PC-3 (cell line): ENCODE data around the gene RTP4. TPM values are rescaled to one million over a fixed set of nuclear protein-coding genes. Genes with fewer than 3 reads are reported as not detected.
A peak's percentile ranks its signal among the peaks of the same experiment; 100 is the strongest.
"Not testable (repeated sequence)": the region's sequence is repeated elsewhere in the genome, so short reads cannot be mapped to it uniquely, and the experiment has no call there.

Source experiments
- ATAC-seq: fragments of 200-7000 bp; cut with Tn5 transposase; 2 replicates; pipeline ENCODE4 v1.9.1; 2020; ENCODE audit warnings: mild to moderate bottlenecking, moderate library complexity
- BruUV-seq: library from RNA; stranded (reverse); fragments of 400-500 nt; replicated peaks from 2 replicates; lab custom pipeline; 2021; lab: Mats Ljungman, UMichigan
- CTCF ChIA-PET: fragments of 300-600 bp; sonication (Branson Sonifier 250); formaldehyde crosslinking; loops from one replicate; lab custom pipeline; 2022; ENCODE audit warnings: antibody characterized with exemption; lab: Charles Lee
- POLR2A ChIA-PET: fragments of 300-600 bp; sonication (Branson Sonifier 250); formaldehyde crosslinking; loops from one replicate; lab custom pipeline; 2022; ENCODE audit warnings: antibody characterized with exemption; ENCODE audit not compliant: unreplicated experiment; lab: Charles Lee
- DNase-seq: peaks from one replicate; pipeline ENCODE4 v3.0.0-alpha.2; 2015
- H2AFZ ChIP-seq: fragments of 300-600 bp; sonication (generic); 2 replicates; pipeline ENCODE4 v1.6.0; 2016; ENCODE audit warnings: antibody characterized with exemption, low read length
- H3F3A ChIP-seq: fragments of 300-600 bp; sonication (generic); one replicate; pipeline ENCODE4 v1.6.0; 2017; ENCODE audit warnings: antibody characterized with exemption, low read length, control low read depth, mild to moderate bottlenecking; ENCODE audit not compliant: unreplicated experiment
- H3K27ac ChIP-seq: fragments of 300-600 bp; sonication (generic); 2 replicates; pipeline ENCODE4 v1.5.1; 2016; ENCODE audit warnings: mild to moderate bottlenecking, low read length
- H3K27me3 ChIP-seq: fragments of 300-600 bp; sonication (generic); 2 replicates; pipeline ENCODE4 v1.6.1; 2016; ENCODE audit warnings: low read length, mixed read lengths
- H3K36me3 ChIP-seq: fragments of 300-600 bp; sonication (generic); 2 replicates; pipeline ENCODE4 v1.6.1; 2016; ENCODE audit warnings: low read depth, mixed run types, low read length, mixed read lengths
- H3K4me1 ChIP-seq: fragments of 300-600 bp; sonication (generic); 2 replicates; pipeline ENCODE4 v1.5.1; 2016; ENCODE audit warnings: low read length; ENCODE audit not compliant: insufficient read depth
- H3K4me2 ChIP-seq: fragments of 300-600 bp; sonication (generic); 2 replicates; pipeline ENCODE4 v1.6.0; 2016; ENCODE audit warnings: low read length
- H3K4me3 ChIP-seq: fragments of 300-600 bp; sonication (generic); 2 replicates; pipeline ENCODE4 v1.5.1; 2016; ENCODE audit warnings: mild to moderate bottlenecking, low read length, mixed read lengths
- H3K79me2 ChIP-seq: fragments of 300-600 bp; sonication (generic); 2 replicates; pipeline ENCODE4 v1.6.1; 2017; ENCODE audit warnings: low read length, mixed read lengths
- H3K9ac ChIP-seq: fragments of 300-600 bp; sonication (generic); 2 replicates; pipeline ENCODE4 v1.6.0; 2016; ENCODE audit warnings: mild to moderate bottlenecking, low read length
- H3K9me2 ChIP-seq: fragments of 300-600 bp; sonication (generic); replicated peaks from 2 replicates; pipeline ENCODE4 v1.6.1; 2016; ENCODE audit warnings: mixed run types, low read length, mixed read lengths
- H3K9me3 ChIP-seq: fragments of 300-600 bp; sonication (generic); 2 replicates; pipeline ENCODE4 v1.6.1; 2016; ENCODE audit warnings: low read length, mixed read lengths
- H4K20me1 ChIP-seq: fragments of 300-600 bp; sonication (generic); 2 replicates; pipeline ENCODE4 v1.6.1; 2016; ENCODE audit warnings: low read length, mixed read lengths
- EZH2 ChIP-seq: fragments of 300-600 bp; sonication (generic); IDR thresholded peaks from one replicate; pipeline ENCODE4 v1.6.1; 2017; ENCODE audit warnings: antibody characterized with exemption, mild to moderate bottlenecking, low read length; ENCODE audit not compliant: unreplicated experiment
- EZH2phosphoT487 ChIP-seq: fragments of 300-600 bp; sonication (generic); IDR thresholded peaks from 2 replicates; pipeline ENCODE4 v1.6.1; 2018; ENCODE audit warnings: mild to moderate bottlenecking, antibody characterized with exemption, low read length, borderline replicate concordance
- intact Hi-C: fragments of 100-400 bp; cut with micrococcal nuclease; formaldehyde crosslinking; loops from 2 replicates; pipeline ENCODE4 v1.9.0; 2023
- total RNA-seq: library from RNA; depleted of rRNA; stranded (reverse); fragments of >200 nt; gene quantifications from 2 replicates; pipeline ENCODE4 v1.2.3, GENCODE V29; 2014; rRNA removed
- TF ChIP-seq, protein P1 (sequence below): fragments of 300-600 bp; sonication (generic); conservative IDR thresholded peaks from 2 replicates; pipeline ENCODE4 v1.5.1; 2017; ENCODE audit warnings: antibody characterized with exemption, low read depth, mild to moderate bottlenecking, low read length

RTP4 gene
- total RNA-seq, 1 experiment from 2014 or later = 0.11 TPM

- intact Hi-C loops = loop anchor here (1.0 kb wide), 1 partner anchor 51 kb away; no protein-coding TSS in a partner anchor
- TF ChIP-seq EZH2phosphoT487 = no peak
- ChIA-PET POLR2A (no interaction called here), CTCF (no interaction called here)
- H3K9ac ChIP-seq = no peak overlapping the region
- H3K9me2 ChIP-seq = no peaks in the 10 kb centered on the region
- peak; percentile 96 for ATAC-seq
- peaks cover 7% of the 10 kb centered on the region for H3K27me3 ChIP-seq
- DNase-seq = peak; percentile 89
- no peaks in the 10 kb centered on the region for H4K20me1 ChIP-seq
- no peaks in the 10 kb centered on the region for H3F3A ChIP-seq
- peak overlapping the region; percentile 57 for H3K4me2 ChIP-seq
- H3K4me3 ChIP-seq = peak overlapping the region; percentile 32; the same call in 1 of the 2 replicates
- H2AFZ ChIP-seq = 0 out of 2 replicates have a peak overlapping the region, but pooled peaks have one; percentile 11
- H3K9me3 ChIP-seq = no peaks in the 10 kb centered on the region
- BruUV-seq = no TSS peak
- no peaks in the 10 kb centered on the region for H3K36me3 ChIP-seq
- H3K27ac ChIP-seq = peak overlapping the region; percentile 72
- no peaks in the 10 kb centered on the region for H3K79me2 ChIP-seq
- H3K4me1 ChIP-seq = peaks cover 20% of the 10 kb centered on the region
Observed at GRCh38 chr3:187403768-187404288, 35.6 kb downstream of the RTP4 start.

DNA sequence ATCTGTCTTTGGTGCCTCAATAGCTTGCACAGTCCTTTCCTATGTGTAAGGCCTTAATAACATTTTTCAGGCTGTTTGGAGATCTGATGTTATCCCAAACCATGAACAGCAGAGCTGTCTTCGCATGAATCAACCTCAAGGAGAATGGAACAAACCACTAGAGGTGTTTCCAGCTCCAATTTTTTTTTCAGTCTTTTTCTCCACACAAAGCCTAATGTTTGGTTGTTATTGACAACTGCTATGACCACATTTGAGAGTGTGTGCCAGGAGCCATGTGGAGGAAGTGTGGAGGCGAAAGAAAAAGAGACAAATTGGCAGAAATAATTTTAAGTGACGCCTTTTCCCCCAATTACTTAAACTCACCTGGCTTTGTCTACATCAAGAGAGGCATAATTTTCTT is 38.7 kb downstream of the RTP4 start:
- ATAC-seq (no peak), DNase-seq (no peak)
- Histone ChIP-seq H3K36me3 (no peaks in the 10 kb centered on the region), H3K4me2 (no peak overlapping the region), H2AFZ (no peak overlapping the region), H3K27ac (no peak overlapping the region), H4K20me1 (no peaks in the 10 kb centered on the region), H3K4me3 (no peak overlapping the region), H3K9me3 (no peaks in the 10 kb centered on the region), H3K9me2 (no peaks in the 10 kb centered on the region), H3K79me2 (no peaks in the 10 kb centered on the region), H3K27me3 (peaks cover 8% of the 10 kb centered on the region), H3F3A (no peaks in the 10 kb centered on the region), H3K4me1 (peaks cover 20% of the 10 kb centered on the region), H3K9ac (no peak overlapping the region)
- POLR2A ChIA-PET = no interaction called here
- BruUV-seq = no TSS peak
- intact Hi-C loops = no loop called here
- CTCF ChIA-PET = no interaction called here
- TF ChIP-seq EZH2 (no peak), EZH2phosphoT487 (no peak)
- TF ChIP-seq, protein P1, sequence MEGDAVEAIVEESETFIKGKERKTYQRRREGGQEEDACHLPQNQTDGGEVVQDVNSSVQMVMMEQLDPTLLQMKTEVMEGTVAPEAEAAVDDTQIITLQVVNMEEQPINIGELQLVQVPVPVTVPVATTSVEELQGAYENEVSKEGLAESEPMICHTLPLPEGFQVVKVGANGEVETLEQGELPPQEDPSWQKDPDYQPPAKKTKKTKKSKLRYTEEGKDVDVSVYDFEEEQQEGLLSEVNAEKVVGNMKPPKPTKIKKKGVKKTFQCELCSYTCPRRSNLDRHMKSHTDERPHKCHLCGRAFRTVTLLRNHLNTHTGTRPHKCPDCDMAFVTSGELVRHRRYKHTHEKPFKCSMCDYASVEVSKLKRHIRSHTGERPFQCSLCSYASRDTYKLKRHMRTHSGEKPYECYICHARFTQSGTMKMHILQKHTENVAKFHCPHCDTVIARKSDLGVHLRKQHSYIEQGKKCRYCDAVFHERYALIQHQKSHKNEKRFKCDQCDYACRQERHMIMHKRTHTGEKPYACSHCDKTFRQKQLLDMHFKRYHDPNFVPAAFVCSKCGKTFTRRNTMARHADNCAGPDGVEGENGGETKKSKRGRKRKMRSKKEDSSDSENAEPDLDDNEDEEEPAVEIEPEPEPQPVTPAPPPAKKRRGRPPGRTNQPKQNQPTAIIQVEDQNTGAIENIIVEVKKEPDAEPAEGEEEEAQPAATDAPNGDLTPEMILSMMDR = no peak

DNA sequence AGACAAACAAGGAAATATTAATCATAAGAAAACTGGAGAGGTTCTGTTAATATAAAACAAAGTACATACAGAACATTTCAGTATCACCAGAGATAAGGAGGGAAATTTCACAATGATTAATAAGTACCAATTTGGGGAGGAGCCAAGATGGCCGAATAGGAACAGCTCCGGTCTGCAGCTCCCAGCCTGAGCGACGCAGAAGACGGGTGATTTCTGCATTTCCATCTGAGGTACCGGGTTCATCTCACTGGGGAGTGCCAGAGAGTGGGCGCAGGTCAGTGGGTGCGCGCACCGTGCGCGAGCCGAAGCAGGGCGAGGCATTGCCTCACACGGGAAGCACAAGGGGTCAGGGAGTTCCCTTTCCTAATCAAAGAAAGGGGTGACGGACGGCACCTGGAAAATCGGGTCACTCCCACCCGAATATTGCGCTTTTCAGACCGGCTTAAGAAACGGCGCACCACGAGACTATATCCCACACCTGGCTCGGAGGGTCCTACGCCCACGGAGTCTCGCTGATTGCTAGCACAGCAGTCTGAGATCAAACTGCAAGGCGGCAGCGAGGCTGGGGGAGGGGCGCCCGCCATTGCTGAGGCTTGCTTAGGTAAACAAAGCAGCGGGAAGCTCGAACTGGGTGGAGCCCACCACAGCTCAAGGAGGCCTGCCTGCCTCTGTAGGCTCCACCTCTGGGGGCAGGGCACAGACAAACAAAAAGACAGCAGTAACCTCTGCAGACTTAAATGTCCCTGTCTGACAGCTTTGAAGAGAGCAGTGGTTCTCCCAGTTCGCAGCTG is 44.0 kb downstream of the RTP4 start:
- H3K27ac ChIP-seq, CTCF ChIA-PET, H2AFZ ChIP-seq, H3K9me3 ChIP-seq, H3K79me2 ChIP-seq, H3F3A ChIP-seq, H3K9me2 ChIP-seq, H3K36me3 ChIP-seq, POLR2A ChIA-PET, H3K9ac ChIP-seq, ATAC-seq, H4K20me1 ChIP-seq, H3K4me2 ChIP-seq, intact Hi-C loops, H3K4me1 ChIP-seq, H3K27me3 ChIP-seq, BruUV-seq, H3K4me3 ChIP-seq: not testable (repeated sequence)
- DNase-seq = peak; percentile 20

Other genes starting within 250 kb of the RTP4 start
- 155 and 175 TPM in 2 replicates for gene RPL39L, start 228.9 kb upstream of the RTP4 start, total RNA-seq
- not detected in 2 replicates for gene RTP1, start 170.9 kb upstream of the RTP4 start, total RNA-seq
- gene MASP1, start 76.6 kb upstream of the RTP4 start, total RNA-seq = 0.07 TPM in 1 of 2 replicates, not detected in the other